NCI-H82 (cell line): ENCODE measurements around the gene PRLR.
"Not testable (repeated sequence)": the region's sequence is repeated elsewhere in the genome, so short reads cannot be mapped to it uniquely, and the experiment has no call there.

Experiments used
- DNase-seq: peaks from one replicate; lab custom pipeline; 2025; lab: John Stamatoyannopoulos, UW

The PRLR gene

DNA sequence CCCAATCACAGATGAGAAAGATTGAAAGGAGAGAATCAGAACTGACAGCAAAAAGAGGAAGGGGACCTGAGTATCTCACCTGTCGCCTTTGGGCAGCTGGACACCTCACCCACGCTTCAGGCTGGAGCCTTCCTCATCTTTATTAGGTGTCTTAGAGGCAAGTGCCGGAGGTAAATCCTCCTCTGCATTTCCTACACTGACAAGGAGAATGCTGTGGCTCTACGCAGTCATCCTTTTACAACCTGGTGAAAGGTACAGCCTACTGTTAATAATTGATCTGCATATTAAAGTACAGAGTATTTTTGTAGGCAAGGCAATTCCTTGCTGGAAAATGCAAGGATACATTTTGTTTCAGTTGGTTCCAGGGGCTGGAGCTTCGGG lies 34.8 kb downstream of the PRLR start:
- DNase-seq: no peak

DNA sequence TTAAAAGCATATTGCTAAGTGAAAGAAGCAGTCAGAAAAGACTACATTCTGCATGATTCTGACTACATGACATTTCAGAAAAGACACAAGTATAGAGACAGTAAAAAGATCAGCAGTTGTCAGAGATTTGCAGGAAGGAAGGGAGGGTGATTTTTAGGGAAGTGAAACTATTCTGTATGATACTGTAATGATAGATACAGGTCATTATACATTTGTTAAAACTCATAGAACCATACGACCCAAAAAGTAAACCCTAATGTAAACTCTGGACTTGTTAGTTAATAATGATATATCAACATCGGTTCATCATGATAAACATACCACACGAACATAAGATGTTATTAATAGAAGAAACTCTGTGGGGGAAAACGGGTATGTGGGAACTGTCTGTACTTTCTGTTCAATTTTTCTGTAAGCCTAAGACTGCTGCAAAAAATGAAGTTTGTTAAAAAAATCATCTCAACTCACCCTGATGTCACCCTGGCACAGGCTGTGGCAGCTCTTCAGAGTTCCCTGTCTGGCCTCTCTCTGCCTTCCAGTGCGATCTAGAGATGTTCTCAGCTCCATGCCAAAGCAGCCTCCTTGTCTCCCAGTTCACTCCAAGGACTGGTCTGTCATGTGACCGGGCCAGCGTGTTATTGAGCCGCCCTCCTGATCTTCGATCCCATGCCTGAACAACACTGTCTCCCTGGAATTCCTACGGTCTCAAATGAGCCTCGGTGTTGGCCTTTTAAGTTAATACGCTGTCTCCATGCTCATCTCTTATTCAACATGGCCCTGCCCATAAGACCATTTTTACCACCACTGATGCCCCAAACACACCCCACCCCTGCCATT lies 35.4 kb downstream of the PRLR start:
- no peak for DNase-seq

DNA sequence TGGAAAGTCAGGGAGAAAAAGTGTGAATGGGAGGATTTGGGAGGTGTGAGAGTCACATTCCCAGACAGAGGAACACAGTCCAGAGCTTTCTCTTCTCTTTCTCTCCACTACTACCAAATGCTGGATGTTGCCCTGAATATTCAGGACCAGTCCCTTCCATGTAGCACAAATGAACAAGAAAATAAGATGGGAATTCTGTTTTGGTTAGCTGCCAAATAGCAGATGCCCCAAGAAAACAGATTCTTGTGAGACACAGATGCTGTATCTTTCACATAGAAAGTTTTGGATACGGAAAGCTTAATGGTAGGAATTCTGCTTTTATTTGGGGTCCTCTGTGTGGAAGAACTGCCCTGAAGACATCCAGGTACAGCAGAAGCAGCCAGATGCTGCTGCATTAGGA lies 37.8 kb downstream of the PRLR start:
- no peak for DNase-seq

DNA sequence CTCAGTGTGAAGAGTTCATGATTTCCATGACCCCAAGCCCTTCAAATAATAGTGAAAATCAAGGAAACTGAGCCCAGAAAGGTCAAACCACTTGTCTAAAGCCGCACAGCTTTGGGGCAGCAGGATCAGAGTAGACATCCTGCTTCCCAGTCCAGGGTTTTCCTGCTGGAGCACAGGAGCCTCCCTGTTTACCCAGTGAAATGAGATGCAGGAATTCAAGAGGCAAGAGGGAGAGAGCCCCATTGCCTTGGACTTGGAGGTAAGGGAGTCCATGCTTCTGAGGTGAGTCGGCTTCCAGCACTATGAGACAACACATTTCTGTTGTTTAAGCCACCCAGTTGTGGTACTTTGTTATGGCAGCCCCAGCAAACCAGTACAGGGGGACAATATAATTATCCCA lies 40.5 kb downstream of the PRLR start:
- DNase-seq: not testable (repeated sequence)

DNA sequence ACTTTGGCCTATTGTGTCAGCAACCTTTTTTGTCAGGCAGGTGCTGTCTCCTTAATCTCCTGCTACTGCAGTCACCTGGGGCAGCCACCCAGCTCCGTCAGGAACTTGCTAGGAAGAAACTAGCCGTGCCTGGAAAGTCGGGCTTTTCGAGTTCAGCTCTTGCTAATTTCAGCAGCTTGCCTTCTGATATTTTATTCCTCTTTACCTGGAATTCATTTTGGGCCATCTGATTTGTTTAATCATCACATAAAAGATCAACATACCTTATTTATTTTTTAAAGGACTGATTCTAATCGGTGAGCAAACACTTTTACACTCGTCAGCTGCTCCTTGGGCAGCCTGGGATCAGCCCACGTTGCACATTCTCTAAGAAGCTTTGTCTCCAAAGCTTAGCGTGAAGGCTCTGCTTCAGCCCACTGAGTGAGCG lies 42.2 kb downstream of the PRLR start:
- DNase-seq: peak; percentile 10

DNA sequence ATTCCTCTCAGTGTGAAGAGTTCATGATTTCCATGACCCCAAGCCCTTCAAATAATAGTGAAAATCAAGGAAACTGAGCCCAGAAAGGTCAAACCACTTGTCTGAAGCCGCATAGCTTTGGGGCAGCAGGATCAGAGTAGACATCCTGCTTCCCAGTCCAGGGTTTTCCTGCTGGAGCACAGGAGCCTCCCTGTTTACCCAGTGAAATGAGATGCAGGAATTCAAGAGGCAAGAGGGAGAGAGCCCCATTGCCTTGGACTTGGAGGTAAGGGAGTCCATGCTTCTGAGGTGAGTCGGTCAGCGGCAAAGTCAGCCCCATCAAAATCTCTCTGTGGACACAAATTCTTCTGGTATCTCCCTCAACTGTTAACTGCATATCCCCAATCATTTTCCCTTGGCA lies 42.7 kb downstream of the PRLR start:
- DNase-seq: not testable (repeated sequence)

DNA sequence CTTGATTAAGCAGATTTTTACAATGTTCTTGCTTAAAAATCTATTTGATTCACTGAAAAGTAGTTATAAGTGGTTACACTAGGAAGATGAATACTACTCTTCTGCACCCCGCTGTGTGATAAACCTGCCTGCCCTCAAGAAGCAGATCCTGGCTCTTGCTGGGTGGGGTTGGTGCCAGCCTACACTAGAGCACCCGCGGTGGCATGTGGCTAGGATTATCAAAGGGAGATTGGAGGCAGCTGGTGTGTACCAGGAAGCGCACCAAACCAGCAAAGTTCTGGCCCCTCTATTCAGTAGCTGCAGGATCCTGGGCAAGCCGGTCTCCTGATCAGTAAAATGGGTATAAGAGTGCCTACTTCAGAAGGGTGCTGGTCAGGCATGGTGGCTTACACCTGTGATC lies 43.5 kb downstream of the PRLR start:
- DNase-seq: no peak

DNA sequence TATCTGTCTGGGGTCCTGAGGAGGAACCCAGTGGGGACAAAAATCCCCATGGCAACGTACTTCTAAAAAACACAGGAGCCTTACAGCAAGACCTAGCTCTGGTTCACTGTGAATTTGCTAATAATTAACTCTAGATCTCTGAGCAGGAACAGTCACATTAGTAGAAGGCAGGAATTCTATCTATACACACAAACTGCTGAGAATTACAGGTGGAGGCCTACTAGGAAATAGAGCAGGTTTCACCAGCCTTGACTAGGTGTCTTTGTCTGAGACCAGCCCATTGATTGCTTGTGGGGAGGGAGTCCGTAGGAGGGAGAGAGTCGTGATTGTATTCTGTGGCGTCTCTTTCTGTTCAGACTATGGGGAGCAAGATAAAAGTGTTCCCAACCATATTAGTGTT lies 44.8 kb downstream of the PRLR start:
- no peak for DNase-seq

DNA sequence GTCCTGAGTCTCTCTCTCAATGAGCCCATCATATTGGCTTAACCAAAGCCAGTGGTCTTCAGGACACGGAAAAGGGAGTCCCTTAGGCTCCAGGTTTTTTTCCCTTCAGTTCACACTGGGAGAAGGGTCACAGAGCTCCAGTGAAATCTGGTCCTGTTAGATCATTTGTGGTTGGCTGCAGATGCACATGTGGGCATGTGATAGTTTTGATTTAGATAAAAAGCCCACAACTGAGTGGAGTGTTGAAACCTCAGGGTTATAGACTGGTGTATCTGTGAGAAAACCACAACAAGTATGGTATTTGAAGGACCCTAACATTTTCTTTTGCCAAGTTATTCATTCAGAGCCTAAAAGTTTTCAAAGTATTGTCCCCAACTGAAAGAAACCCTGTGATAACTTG lies 46.7 kb downstream of the PRLR start:
- no peak for DNase-seq

DNA sequence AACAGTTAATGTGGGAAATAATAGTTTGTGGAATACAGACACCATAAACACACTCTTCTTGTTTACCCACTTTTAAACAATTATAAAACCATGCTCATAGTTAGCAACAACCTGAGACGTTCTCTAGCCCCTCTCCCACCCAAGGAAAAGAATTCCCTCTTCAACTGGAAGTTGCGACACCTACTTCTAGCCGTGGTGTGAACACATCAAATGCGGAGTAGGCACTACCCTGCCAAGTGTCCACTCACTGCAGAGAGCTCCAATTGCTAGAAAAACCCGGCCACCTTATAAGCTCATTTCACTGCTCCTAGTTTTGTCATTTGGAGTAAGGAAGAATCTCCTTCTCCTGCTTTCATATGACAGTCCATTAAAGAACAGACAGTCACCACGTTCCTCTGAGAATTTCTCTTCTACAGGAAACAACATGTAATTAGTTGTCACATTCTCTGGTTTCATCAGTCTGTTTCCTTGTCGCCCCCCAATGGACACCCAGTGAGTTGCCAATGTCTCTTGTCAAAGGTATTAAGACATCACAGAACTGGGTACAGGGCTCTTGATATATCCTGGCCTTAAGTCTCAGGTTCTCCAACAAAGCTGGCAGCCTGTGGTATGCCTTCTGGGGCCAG lies 47.3 kb downstream of the PRLR start:
- DNase-seq: peak; percentile 49

DNA sequence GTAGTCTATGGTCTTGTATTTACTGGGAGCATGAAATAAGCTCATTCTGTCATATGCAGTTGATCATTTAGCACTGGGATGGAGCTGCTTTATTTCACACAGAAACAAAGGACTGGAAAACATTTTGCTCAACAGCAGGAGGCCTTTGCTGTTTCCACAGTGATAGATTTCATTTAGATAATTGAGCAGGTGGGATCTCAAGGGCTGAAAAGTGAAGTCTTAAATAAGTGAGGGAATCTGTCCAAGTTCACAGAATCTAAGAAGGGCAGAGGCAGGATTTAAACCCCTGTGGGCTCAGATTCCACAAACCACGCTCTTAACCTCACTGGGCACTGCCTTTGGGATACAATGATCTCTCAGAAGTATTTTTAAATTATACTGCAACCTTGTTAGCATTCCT lies 47.8 kb downstream of the PRLR start:
- no peak for DNase-seq

DNA sequence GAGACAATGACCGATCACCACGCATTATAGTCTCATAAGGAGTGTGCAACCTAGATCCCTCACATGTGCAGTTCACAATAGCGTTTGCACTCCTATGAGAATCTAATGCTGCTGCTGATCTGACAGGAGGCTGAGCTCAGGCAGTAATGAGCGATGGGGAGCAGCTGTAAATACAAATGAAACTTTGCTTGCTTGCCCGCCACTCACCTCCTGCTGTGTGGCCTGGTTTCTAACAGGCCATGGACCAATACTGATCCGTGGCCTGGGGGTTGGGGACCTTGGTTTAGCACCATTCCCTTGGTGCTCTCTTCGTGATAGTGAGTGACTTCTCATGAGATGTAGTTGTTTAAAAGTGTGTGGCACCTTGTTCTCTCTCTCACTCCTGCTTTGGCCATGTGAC lies 50.2 kb downstream of the PRLR start:
- no peak for DNase-seq

DNA sequence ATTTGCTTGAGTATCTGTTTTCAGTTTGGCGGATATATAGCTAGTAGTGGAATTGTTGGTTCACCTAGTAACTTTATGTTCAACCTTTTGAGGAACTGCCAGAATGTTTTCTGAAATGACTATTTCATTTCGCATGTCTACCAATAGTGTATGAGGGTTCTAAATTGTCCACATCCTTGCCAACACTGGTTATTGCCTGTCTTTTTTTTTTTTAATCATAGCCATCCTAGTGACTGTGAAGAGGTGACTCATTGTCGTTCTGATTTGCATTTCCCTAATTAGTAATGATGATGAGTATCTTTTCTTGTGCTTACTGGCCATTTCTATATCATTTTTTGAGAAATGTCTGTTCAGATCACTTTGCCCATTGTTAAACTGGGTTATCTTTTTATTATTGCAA lies 52.5 kb downstream of the PRLR start:
- DNase-seq: no peak

DNA sequence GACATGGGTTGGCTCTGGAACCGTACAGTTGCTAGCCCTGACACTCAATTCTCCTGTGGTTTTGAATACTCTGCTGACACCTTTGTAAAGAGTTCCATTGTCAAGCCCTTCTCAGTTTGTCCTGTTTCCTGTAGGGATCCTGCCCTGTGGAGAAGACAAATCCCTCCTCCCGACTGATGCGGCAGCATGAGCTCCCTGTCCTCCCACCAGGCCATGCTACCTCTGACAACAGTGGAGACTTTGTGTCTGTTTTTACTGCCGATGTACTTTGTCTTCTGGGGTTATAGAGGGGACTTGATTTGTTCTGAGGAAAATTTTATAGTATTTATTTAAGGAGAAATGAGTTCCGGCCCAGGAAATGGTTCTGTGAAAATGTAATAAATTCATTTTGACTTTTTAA lies 57.8 kb downstream of the PRLR start:
- no peak for DNase-seq

DNA sequence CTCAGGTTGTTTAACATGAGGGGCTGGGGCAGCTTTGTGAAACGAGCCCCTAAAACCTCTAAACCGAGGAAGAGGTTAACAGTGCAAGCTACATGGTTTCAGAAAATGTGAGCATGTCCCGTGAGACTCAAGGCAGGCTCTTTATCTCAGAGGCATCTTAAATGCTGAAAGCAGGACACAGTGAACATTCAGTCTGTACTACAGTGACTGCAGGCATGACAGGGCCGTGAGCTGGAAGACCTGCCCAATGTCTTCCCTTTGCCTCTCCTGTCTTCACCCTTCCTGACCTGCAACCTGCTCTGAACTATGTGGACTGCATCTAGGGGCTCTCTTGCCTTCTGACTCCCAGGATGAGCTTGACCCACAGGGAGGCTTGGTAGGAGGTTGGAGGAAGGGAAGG lies 58.3 kb downstream of the PRLR start:
- no peak for DNase-seq

DNA sequence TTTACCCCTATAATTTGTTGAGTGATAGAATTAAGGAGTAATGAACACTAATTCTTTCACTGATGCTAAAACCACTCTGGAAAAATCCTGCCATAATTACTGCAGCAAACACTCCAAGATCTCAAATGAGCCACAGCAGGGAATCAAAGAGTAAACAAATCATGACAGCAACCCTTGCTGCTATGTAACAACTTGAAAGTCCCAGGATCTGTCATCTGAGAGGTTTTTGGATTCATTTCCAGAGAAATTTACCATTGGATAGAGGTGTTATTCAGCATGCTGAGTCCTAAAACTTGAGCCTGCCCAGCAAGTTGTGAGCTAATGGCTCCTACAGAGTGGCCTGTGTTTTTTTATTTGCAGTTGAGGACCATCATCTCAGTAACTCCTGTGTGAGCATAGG lies 59.2 kb downstream of the PRLR start:
- no peak for DNase-seq

DNA sequence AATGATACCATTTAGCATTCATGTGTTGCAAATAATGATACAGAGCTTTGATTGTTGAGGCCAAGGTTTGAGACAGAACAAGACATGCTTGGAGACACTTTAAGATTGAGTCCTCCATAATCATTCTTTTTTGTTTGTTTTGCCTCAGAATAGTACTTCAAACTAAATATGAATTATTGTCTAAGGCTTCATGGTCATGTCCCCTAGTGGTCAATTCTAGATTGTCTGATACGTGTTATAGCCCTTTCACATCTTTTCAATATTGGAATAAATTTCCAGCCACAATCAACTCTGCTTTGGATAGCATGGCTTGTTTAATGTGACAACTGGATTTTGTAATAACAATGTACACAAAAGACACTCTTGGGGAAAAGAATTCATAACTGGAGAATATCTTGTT lies 64.2 kb downstream of the PRLR start:
- DNase-seq: no peak

DNA sequence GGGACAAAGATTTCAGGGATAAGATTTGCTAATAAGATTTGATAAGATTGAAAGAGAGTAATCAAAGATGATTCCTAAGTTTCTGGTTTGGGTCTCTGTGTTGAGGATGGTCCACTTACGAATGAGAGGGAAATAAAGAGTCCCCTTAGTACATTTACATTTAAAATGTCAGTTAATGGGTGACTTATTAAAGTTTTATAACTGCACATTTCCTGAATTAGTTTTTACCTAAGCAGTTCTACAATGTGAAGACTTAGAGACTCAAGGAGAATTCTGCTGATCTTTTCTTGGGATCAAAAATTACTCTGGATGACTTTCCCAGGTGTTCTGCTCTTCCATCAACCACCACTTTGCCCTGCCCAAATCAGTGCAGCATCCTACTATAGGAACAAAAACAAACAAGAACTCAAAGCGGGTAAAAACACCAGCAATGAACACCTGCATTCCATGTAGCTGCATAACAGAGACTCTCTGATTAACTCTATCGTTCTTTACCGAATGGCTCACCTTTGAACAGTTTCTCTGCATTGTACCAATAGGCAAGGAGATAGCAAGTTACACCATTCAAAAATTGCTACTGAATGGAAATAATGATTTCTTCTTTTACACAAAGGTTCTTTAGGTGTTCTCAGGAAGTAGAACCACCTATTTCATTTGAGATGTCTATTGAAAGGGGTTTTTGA lies 65.3 kb downstream of the PRLR start:
- DNase-seq: no peak

DNA sequence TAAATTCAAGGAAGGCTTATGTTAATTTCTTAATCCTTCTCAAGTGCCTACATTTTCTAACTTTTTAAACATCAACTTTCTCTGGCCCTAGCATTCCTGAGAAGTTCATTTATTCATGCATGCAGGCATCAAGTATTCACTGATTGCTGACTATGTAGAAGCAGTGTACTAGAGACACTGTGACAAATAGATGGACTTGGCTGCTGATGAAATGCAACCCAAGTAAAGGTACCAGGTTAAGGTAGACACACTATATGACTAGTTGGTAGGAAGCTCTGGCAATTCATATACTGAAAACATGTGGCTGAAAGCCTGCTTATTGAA lies 66.6 kb downstream of the PRLR start:
- DNase-seq: no peak

DNA sequence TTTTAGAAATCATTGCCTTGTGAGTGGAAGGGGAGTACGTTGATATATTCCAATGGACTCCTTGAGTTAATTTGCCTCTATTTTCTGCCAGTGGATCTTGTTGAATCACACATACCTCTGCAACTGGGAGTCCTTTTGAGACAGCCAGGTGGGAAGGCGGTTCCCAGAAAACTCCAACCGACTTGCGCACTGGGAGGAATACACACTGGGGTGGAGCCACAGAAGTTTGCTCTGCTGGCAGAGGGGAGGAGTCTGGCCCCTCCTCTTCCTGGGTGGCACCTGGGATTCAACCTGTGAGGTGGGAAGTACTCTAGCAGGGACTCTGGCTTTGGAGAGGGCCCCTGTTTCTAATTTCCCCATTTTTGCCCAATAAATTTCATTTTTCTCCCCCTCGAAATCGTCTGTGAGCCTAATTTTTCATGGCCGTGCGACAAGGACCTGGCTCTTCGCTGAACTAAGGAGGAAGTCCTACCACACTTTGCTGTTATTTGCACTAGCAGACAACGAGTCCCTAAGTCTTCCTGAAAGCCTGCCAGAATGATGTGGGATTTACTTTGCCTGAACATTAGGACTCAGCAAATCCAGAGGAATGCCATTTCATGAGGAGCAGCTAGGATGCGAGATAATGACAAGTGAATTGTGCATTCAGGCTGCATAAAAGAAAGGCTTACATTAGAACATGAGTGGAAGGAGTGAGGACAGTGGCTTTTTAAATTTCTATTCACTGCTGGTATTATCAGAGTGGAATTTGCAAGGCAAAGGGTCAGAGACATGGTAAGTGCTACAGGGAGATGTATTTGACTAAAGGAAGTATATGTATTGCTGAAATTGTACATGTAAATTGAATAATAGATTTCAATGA lies 67.2 kb downstream of the PRLR start:
- DNase-seq: no peak

DNA sequence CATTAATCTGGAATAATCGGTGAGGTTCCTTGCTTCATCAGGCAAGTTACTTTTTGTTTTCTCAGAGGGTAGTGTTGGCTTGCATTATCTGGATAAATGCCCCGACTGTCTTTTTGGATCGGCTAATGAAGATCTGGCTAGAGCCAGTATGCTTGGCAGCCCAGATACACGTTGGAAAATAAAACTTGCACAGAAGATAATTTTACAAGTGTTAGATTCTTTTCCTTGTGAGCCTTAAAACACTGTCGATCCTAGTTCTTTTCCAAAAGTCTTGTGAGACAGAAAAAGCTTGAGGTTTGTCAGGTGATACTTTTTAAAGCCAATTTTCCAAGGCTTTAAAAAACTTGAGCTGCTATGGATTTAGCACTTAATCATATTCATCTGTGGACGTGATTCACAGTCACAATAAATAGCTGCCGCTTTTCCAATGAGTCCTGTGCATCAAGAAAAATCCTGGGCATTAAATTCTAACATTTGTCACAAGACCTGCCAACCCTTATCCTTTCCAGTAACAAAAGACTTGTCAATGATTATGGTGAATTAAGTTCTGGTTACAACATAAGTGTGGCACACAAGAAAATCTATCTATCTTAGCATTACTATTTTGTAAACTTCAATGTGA lies 68.5 kb downstream of the PRLR start:
- DNase-seq: no peak

DNA sequence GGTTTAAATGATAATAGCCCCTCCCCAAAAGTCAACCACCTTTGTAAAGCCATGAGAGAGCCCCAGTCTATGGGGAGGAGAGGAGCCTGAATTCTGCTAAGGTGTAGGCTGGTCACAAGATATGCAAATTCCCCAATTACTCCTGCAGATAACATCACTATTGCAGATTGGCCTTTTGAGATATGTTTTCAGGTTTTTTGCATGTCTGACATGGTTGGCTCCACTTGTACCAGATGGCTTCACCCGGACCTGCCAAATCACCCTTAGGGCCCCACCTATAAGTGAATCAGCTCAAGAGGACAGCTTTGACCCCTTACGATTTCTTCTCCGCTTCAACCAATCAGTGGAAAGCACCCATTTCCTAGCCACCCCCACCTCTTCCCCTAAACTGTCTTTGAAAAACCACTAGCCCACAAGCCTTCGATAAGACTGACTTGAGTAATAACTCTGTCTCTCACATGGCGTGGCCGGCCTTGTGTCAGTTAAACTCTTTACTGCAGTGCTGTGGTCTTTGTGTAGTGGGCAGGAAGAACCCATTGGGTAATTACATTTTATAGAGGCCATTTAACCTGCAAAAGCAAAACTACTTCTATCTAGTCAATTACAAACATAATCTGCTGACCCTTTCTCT lies 69.7 kb downstream of the PRLR start:
- no peak for DNase-seq
